Measurements from ENCODE around the gene SDR42E1. TPM values are rescaled to one million over a fixed set of nuclear protein-coding genes. Genes with fewer than 3 reads are reported as not detected.
"Not testable (repeated sequence)": the region's sequence is repeated elsewhere in the genome, so short reads cannot be mapped to it uniquely, and the experiment has no call there.

The SDR42E1 gene
- total and polyA plus RNA-seq, 4 experiments from 2014 or later, result 2.3 to 9.8 (median 6.6) TPM

- Mint-ChIP-seq H3K27me3 (peaks cover 3% of the 10 kb centered on the region in 2 donors), H3K4me1 (no peaks in the 10 kb centered on the region), H3K27ac (no peak overlapping the region), H3K9me3 (no peaks in the 10 kb centered on the region), H3K36me3 (no peaks in the 10 kb centered on the region), H3K4me3 (no peak overlapping the region)
- POLR2A ChIA-PET (ENCODE audit: partially characterized antibody), result no interaction called here
- no peaks in the 10 kb centered on the region for H3K9me3 ChIP-seq (ENCODE audit: control insufficient read depth in 1 of 2, low read length in 2 of 2)
- intact Hi-C loops (cut with micrococcal nuclease), result no loop called here
- CTCF ChIA-PET (ENCODE audit: partially characterized antibody), result no interaction called here
- no peaks in the 10 kb centered on the region for H3K4me1 ChIP-seq (ENCODE audit: insufficient read depth, low read length)
- no peaks in the 10 kb centered on the region for H3K36me3 ChIP-seq (ENCODE audit: insufficient read depth, low read length)
- no peak overlapping the region for H3K4me3 ChIP-seq (ENCODE audit: low read length in 2 of 2)
- no peaks in the 10 kb centered on the region for H3K27me3 ChIP-seq (ENCODE audit: insufficient read depth, low read length)
- H3K27ac ChIP-seq (ENCODE audit: low read depth, low read length), result no peak overlapping the region
- DNase-seq, result no peak
Observed at GRCh38 chr16:81987706-81988105, 23.6 kb downstream of the SDR42E1 start.

GRCh38 chr16:81987121-81987520 lies 24.1 kb downstream of the SDR42E1 start:
- DNase-seq, result no peak
- H3K4me1 ChIP-seq (ENCODE audit: insufficient read depth, low read length), result no peaks in the 10 kb centered on the region
- Mint-ChIP-seq H3K4me1 (no peaks in the 10 kb centered on the region), H3K9me3 (no peaks in the 10 kb centered on the region), H3K4me3 (no peak overlapping the region), H3K27ac (no peak overlapping the region), H3K36me3 (no peaks in the 10 kb centered on the region), H3K27me3 (peaks cover 3% of the 10 kb centered on the region in 2 donors)
- no peak overlapping the region for H3K27ac ChIP-seq (ENCODE audit: low read depth, low read length)
- H3K4me3 ChIP-seq (ENCODE audit: low read length in 2 of 2), result no peak overlapping the region
- no peaks in the 10 kb centered on the region for H3K9me3 ChIP-seq (ENCODE audit: control insufficient read depth in 1 of 2, low read length in 2 of 2)
- POLR2A ChIA-PET (ENCODE audit: partially characterized antibody), result no interaction called here
- CTCF ChIA-PET (ENCODE audit: partially characterized antibody), result no interaction called here
- intact Hi-C loops (cut with micrococcal nuclease), result no loop called here
- no peaks in the 10 kb centered on the region for H3K36me3 ChIP-seq (ENCODE audit: insufficient read depth, low read length)
- H3K27me3 ChIP-seq (ENCODE audit: insufficient read depth, low read length), result no peaks in the 10 kb centered on the region

GRCh38 chr16:81977335-81977942 lies 33.8 kb downstream of the SDR42E1 start:
- peaks cover 2 to 37% (median 25%) of the 10 kb centered on the region in 8 donors for H3K9me3 Mint-ChIP-seq
- H3K27me3 Mint-ChIP-seq; H3K36me3 ChIP-seq (ENCODE audit: insufficient read depth, low read length); intact Hi-C loops (cut with micrococcal nuclease); H3K4me1 ChIP-seq (ENCODE audit: insufficient read depth, low read length); H3K36me3 Mint-ChIP-seq; H3K27ac ChIP-seq (ENCODE audit: low read depth, low read length); H3K4me1 Mint-ChIP-seq; H3K9me3 ChIP-seq (ENCODE audit: control insufficient read depth in 1 of 2, low read length in 2 of 2); CTCF ChIA-PET (ENCODE audit: partially characterized antibody); DNase-seq; POLR2A ChIA-PET (ENCODE audit: partially characterized antibody); H3K27ac Mint-ChIP-seq; H3K27me3 ChIP-seq (ENCODE audit: insufficient read depth, low read length); H3K4me3 Mint-ChIP-seq; H3K4me3 ChIP-seq (ENCODE audit: low read length in 2 of 2): not testable (repeated sequence)

- DNase-seq, result no peak
- H3K4me3 ChIP-seq (ENCODE audit: low read length in 2 of 2), result no peak overlapping the region
- H3K4me1 ChIP-seq (ENCODE audit: insufficient read depth, low read length), result no peaks in the 10 kb centered on the region
- Mint-ChIP-seq H3K9me3 (peaks cover 4 to 53% (median 39%) of the 10 kb centered on the region in 8 donors), H3K27ac (no peak overlapping the region), H3K36me3 (peaks cover 3 to 8% of the 10 kb centered on the region in 2 donors), H3K27me3 (peaks cover 1 to 7% of the 10 kb centered on the region in 2 donors), H3K4me1 (no peaks in the 10 kb centered on the region), H3K4me3 (no peak overlapping the region)
- CTCF ChIA-PET (ENCODE audit: partially characterized antibody), result no interaction called here
- H3K9me3 ChIP-seq (ENCODE audit: control insufficient read depth in 1 of 2, low read length in 2 of 2), result no peaks in the 10 kb centered on the region
- no peak overlapping the region for H3K27ac ChIP-seq (ENCODE audit: low read depth, low read length)
- no peaks in the 10 kb centered on the region for H3K27me3 ChIP-seq (ENCODE audit: insufficient read depth, low read length)
- H3K36me3 ChIP-seq (ENCODE audit: insufficient read depth, low read length), result no peaks in the 10 kb centered on the region
- intact Hi-C loops (cut with micrococcal nuclease), result no loop called here
- POLR2A ChIA-PET (ENCODE audit: partially characterized antibody), result no interaction called here
Observed at GRCh38 chr16:81975637-81976036, 35.6 kb downstream of the SDR42E1 start.

- no peak overlapping the region for H3K4me3 ChIP-seq (ENCODE audit: low read length in 2 of 2)
- ChIA-PET CTCF (ENCODE audit: partially characterized antibody) (no interaction called here), POLR2A (ENCODE audit: partially characterized antibody) (no interaction called here)
- no peaks in the 10 kb centered on the region for H3K9me3 ChIP-seq (ENCODE audit: control insufficient read depth in 1 of 2, low read length in 2 of 2)
- no peak overlapping the region for H3K4me3 Mint-ChIP-seq
- no peaks in the 10 kb centered on the region for H3K4me1 ChIP-seq (ENCODE audit: insufficient read depth, low read length)
- DNase-seq, result no peak
- H3K36me3 ChIP-seq (ENCODE audit: insufficient read depth, low read length), result no peaks in the 10 kb centered on the region
- H3K9me3 Mint-ChIP-seq, result peaks cover 8 to 54% (median 40%) of the 10 kb centered on the region in 8 donors
- intact Hi-C loops (cut with micrococcal nuclease), result no loop called here
- H3K27ac ChIP-seq (ENCODE audit: low read depth, low read length), result no peak overlapping the region
- H3K4me1 Mint-ChIP-seq, result no peaks in the 10 kb centered on the region
- no peak overlapping the region for H3K27ac Mint-ChIP-seq
- H3K27me3 ChIP-seq (ENCODE audit: insufficient read depth, low read length), result no peaks in the 10 kb centered on the region
- peaks cover 3 to 8% of the 10 kb centered on the region in 2 donors for H3K36me3 Mint-ChIP-seq
- peaks cover 3 to 7% of the 10 kb centered on the region in 2 donors for H3K27me3 Mint-ChIP-seq
Observed at GRCh38 chr16:81973737-81974136, 37.5 kb downstream of the SDR42E1 start.

- CTCF ChIA-PET (ENCODE audit: partially characterized antibody), result no interaction called here
- H3K4me1 ChIP-seq (ENCODE audit: insufficient read depth, low read length), result no peaks in the 10 kb centered on the region
- no peak for DNase-seq
Observed at GRCh38 chr16:81971853-81972252, 39.4 kb downstream of the SDR42E1 start.

GRCh38 chr16:81967358-81967757 lies 43.9 kb downstream of the SDR42E1 start:
- no peak overlapping the region for H3K4me3 Mint-ChIP-seq
- Histone ChIP-seq H3K27me3 (ENCODE audit: insufficient read depth, low read length) (no peaks in the 10 kb centered on the region), H3K4me3 (ENCODE audit: low read length in 2 of 2) (no peak overlapping the region), H3K9me3 (ENCODE audit: control insufficient read depth in 1 of 2, low read length in 2 of 2) (no peaks in the 10 kb centered on the region), H3K4me1 (ENCODE audit: insufficient read depth, low read length) (no peaks in the 10 kb centered on the region), H3K27ac (ENCODE audit: low read depth, low read length) (no peak overlapping the region), H3K36me3 (ENCODE audit: insufficient read depth, low read length) (no peaks in the 10 kb centered on the region)
- H3K27ac Mint-ChIP-seq, result no peak overlapping the region
- CTCF ChIA-PET (ENCODE audit: partially characterized antibody), result interaction anchor here (0.7 kb wide), 1 partner anchor 144 kb away, joined by 4 read pairs; no protein-coding TSS in a partner anchor
- POLR2A ChIA-PET (ENCODE audit: partially characterized antibody), result no interaction called here
- DNase-seq, result no peak
- intact Hi-C loops (cut with micrococcal nuclease), result no loop called here
- H3K4me1 Mint-ChIP-seq, result no peaks in the 10 kb centered on the region
- H3K36me3 Mint-ChIP-seq, result no peaks in the 10 kb centered on the region
- H3K27me3 Mint-ChIP-seq, result peaks cover 2 to 7% of the 10 kb centered on the region in 2 donors
- H3K9me3 Mint-ChIP-seq, result peaks cover 4 to 21% (median 12%) of the 10 kb centered on the region in 8 donors

More at GRCh38 chr16:81971853-81972252, 39.4 kb downstream of the SDR42E1 start:
- POLR2A ChIA-PET (ENCODE audit: partially characterized antibody), result no interaction called here
- H3K4me3 ChIP-seq (ENCODE audit: low read length in 2 of 2), result no peak overlapping the region
- intact Hi-C loops (cut with micrococcal nuclease), result no loop called here
- H3K36me3 Mint-ChIP-seq, result peaks cover 3 to 5% of the 10 kb centered on the region in 2 donors
- peaks cover 8 to 51% (median 36%) of the 10 kb centered on the region in 8 donors for H3K9me3 Mint-ChIP-seq
- no peak overlapping the region for H3K4me3 Mint-ChIP-seq
- H3K4me1 Mint-ChIP-seq, result no peaks in the 10 kb centered on the region
- no peaks in the 10 kb centered on the region for H3K9me3 ChIP-seq (ENCODE audit: control insufficient read depth in 1 of 2, low read length in 2 of 2)
- H3K27ac Mint-ChIP-seq, result no peak overlapping the region
- H3K27me3 Mint-ChIP-seq, result peaks cover 3 to 5% of the 10 kb centered on the region in 2 donors
- no peaks in the 10 kb centered on the region for H3K27me3 ChIP-seq (ENCODE audit: insufficient read depth, low read length)
- H3K36me3 ChIP-seq (ENCODE audit: insufficient read depth, low read length), result no peaks in the 10 kb centered on the region
- no peak overlapping the region for H3K27ac ChIP-seq (ENCODE audit: low read depth, low read length)
